GM12801 (cell line): Measurements from ENCODE around the gene YLPM1.

Experiments used
- TF ChIP-seq, protein P1 (sequence below): IDR thresholded peaks from one replicate; pipeline ENCODE4 v1.5.1; 2011; ENCODE audit warnings: control low read depth; ENCODE audit not compliant: insufficient read length; ENCODE audit errors: extremely low read depth

YLPM1 gene

DNA sequence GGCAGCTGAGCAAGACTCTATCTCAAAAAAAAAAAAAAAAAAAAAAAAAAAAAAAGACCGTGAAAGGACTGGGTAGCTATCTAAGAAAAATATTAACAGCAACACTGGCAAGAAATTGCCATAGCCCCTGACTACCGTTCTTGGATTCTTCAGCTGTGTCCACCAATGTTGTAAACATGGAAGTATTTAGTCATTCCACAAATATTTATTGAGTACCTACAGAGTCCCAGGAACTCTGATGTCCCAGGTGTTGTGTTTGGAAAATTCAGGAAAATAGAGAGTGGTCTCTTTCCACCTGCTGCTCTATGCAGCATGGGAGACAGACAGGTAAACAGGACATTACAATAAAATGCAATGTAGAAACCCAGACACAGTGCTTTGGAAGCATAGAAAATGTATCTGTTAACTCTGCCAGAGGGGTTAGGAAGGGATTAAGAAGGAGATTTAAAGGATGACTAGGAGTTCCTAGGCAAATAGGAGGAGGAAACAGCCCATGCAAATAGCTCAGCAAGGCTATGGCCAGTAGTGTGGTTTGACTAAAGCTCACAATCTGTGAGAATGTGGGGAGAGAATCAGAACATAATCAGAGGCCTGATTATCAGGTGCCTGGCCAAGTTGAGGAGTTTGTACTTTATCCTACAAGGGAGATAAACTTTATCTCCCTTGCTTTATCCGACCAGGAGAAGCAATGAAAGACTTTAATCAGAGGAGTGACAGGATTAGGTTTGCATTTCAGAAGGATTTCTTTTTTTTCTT lies 116.5 kb downstream of the YLPM1 start:
- TF ChIP-seq, protein P1, sequence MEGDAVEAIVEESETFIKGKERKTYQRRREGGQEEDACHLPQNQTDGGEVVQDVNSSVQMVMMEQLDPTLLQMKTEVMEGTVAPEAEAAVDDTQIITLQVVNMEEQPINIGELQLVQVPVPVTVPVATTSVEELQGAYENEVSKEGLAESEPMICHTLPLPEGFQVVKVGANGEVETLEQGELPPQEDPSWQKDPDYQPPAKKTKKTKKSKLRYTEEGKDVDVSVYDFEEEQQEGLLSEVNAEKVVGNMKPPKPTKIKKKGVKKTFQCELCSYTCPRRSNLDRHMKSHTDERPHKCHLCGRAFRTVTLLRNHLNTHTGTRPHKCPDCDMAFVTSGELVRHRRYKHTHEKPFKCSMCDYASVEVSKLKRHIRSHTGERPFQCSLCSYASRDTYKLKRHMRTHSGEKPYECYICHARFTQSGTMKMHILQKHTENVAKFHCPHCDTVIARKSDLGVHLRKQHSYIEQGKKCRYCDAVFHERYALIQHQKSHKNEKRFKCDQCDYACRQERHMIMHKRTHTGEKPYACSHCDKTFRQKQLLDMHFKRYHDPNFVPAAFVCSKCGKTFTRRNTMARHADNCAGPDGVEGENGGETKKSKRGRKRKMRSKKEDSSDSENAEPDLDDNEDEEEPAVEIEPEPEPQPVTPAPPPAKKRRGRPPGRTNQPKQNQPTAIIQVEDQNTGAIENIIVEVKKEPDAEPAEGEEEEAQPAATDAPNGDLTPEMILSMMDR, result no peak

DNA sequence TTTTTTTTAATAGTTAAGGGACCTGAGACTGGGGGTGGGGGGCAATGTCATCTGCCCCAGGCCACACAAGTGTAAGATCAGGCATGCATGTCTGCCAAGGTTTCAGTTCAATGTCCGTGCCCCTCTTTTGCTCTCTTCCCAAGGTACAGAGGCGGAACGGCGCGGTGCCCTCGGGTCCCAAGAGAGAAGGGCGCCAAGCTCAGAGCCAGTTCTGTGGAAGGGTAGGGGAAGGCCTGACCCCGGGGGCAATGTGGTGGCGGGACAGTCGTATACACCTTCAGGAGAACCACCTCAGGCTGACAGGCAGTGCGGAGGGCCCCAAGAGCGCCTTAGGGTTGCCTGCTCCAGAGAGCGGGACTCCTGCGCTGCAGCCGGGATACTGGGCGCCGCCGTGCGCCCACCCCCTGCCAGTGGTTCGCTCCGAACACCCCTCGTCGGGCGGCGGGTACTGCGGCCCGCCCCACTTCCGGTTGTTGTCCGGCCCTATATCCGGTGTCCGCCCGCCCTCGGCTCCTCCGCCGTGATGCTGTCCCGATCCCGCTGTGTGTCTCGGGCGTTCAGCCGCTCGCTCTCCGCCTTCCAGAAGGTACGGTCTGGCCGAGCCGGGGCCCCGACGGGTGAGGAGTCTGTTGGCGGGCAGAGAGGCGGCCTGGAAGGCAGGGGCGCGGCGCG lies 118.5 kb downstream of the YLPM1 start, which contains the start of gene DLST:
Gene DLST, plus strand, starts transcription at position 486 of the 672 bp plus-strand sequence. Its CDS starts 38 bp downstream, at position 524.
- TF ChIP-seq, protein P1, result no peak

DNA sequence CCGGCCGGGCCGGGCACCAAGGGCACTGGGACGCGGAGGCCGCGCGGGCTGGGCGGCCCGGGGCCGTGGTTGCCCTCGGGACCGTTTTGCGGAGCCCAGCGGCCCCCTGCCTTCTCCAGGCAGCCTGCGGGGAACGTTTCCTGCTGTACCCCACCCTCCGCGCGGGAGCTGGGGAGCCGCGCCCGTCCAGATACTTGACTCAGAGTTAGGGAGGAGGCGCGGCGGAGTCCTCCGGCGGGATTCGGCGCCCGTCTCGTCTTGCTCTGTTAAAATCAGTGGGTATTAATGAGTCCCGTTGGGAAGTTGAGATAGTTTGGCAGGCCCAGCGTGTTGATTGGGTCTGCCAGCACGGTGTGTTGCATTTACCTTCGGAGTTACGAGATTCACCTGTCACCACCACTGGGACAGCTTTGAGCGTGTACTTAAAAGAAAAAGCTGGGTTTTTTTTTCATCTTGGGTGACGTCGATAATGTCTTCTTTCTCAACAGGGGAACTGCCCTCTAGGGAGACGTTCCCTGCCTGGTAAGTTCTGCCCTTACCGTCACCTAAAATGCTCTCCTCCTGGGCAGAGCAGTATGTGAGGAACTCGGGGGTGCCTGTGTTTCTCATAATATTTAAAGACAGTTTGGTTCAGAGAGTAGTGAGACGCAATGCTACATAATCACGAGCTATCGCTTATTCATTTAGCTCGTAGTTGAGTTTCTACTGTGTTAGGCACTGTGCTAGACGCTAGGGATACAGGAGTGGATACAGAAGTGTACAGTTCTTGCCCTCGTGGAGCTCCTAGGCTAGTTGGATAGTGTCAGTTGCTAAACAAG lies 119.2 kb downstream of the YLPM1 start:
- TF ChIP-seq, protein P1, result no peak
